HepG2 (cell line): ENCODE measurements around the gene FCN1.

Experiments
- MEF2D ChIP-seq: sonication (generic); formaldehyde crosslinking; IDR thresholded peaks from 2 replicates; pipeline ENCODE4 v1.5.1; 2020; ENCODE audit warnings: mild to moderate bottlenecking, missing genetic modification reagents
- ZNF160 ChIP-seq: sonication (generic); formaldehyde crosslinking; IDR thresholded peaks from 2 replicates; pipeline ENCODE4 v1.8.0; 2022; ENCODE audit warnings: mild to moderate bottlenecking, inconsistent platforms, missing genetic modification reagents

GRCh38 chr9:134966697-134967546 is 49.2 kb upstream of the FCN1 start:
- no peak for TF ChIP-seq MEF2D (CRISPR knock-in tag)
- no peak for TF ChIP-seq ZNF160 (CRISPR knock-in tag)
